T-helper 2 cell (primary cell): ENCODE measurements around the gene TRMT1.
"Not testable (repeated sequence)": the region's sequence is repeated elsewhere in the genome, so short reads cannot be mapped to it uniquely, and the experiment has no call there.

Experiments used
- DNase-seq, 5 experiments: peaks; one replicate each; pipeline versions ENCODE4 v3.0.0 to v3.0.0-alpha.2; 2012 to 2022

The TRMT1 gene

DNA sequence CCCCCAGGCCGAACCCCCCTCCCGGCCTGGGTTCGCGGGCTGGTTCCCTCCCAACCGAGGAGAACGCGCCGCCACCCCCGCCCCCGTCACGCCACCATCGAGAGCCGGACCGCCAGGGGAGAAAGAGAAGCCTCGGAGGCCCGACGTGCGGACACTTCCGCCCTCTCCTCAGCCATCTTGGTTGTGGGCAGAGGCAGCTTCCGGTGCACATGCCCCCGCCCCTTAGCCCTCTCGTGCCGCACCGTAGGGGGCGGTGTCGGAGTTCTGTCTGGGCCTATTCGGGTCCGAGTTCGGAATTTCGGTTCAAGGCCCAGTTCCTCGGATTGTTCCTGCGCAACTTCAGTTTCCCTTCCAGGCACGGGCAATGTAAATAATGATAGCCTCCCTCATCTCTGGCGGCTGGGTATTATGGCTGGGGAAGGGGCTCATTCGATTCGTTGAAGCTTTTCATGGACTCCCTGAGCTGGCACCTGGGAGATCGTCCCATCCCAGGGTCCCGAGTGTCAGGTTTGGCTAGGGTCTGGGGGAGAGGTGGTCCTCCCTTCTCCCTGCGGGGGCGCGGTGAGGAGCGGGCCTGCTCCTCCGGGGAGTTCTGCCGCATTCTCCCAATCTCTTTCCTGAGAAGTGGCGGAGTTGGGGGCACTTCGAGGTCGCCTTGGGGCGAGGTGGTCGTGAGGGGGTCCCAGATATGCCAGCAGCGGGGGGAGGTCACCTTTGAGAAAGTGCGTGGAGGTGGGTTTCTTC is 33.8 kb upstream of the TRMT1 start, which contains the start of the genes IER2 and STX10:
IER2 (plus strand) TSS at position 225 of the 744 bp plus-strand sequence. CDS start 2,776 bp downstream, outside the sequence.
STX10 (minus strand) TSS at position 189 of the 744 bp plus-strand sequence. CDS start 202 bp downstream, outside the sequence.
- peak; percentile 82 to 96 (median 90) for DNase-seq

DNA sequence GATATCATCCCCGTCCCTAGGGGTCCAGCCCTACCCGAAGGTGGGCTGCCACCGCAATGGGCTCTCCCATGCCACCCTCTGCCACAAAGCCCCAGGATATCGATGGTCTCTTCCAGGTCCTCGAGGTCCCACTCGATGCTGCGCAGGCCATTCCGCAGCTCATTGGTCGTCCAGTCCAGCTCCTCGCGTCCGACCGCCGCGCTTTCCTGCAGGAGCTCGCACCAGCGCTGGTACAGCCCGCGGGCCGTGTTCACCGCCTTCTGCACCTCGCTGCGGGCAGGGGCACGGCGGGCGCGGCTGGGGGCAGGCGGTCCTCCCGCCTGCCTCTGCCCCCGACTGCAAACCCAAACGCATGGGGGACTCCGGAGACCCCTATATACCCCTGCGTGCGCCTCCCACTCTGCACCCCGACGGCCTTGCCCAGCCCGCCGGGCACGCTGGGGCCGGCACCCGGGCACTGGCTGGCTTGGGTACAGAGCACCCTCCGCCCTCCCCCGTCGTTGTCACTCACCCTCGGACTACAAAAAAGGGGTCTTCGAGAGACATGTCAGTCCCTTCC is 33.2 kb upstream of the TRMT1 start:
- peak in 1 of 5 experiments; percentile 59 for DNase-seq

DNA sequence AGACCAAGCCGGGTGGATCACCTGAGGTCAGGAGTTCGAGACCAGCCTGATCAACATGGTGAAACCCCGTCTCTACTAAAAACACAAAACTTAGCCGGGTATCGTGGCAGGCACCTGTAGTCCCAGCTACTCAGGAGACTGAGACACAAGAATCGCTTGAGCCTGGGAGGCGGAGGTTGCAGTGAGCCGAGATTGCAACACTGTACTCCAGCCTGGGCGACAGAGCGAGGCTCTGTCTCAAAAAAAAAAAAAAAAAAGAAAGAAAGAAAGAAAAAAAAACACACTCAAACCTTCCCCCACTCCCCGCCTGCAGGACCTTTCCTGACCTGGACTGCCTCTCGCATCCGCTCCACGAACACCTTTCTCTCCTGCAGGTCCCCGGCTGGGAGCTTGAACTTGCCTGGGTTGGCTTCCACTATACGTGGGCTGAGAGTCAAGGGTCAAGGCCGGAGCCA is 32.7 kb upstream of the TRMT1 start:
- not testable (repeated sequence) for DNase-seq

DNA sequence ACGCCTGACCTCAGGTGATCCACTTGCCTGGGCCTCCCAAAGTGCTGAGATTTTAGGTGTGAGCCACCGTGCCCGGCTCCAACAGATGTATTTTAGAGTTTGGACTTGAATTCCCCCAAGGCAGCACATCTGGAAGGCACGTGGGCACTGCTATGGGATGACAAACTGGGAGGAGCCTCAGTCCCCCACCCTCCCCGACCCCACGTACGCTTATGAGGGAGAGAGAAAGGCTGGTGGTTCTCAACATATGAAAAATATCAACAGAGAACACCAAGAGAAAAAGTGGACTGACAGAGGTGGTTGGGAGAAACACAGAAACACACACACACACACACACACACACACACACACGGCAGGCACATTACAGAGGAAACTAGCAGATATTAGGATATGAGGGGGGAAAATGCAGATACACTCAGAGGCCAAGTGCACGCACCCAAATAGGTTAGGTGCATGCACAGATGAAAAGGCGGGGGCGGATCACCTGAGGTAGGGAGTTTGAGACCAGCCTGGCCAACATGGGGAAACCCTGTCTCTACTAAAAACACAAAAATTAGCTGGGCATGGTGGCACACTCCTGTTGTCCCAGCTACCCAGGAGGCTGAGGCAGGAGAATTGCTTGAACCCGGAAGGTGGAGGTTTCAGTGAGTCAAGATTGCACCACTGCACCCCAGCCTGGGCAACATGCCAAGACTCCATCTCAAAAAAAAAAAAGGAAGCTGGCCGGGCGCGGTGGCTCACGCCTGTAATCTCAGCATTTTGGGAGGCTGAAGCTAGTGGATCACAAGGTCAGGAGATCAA is 30.4 kb upstream of the TRMT1 start:
- DNase-seq, result no peak

DNA sequence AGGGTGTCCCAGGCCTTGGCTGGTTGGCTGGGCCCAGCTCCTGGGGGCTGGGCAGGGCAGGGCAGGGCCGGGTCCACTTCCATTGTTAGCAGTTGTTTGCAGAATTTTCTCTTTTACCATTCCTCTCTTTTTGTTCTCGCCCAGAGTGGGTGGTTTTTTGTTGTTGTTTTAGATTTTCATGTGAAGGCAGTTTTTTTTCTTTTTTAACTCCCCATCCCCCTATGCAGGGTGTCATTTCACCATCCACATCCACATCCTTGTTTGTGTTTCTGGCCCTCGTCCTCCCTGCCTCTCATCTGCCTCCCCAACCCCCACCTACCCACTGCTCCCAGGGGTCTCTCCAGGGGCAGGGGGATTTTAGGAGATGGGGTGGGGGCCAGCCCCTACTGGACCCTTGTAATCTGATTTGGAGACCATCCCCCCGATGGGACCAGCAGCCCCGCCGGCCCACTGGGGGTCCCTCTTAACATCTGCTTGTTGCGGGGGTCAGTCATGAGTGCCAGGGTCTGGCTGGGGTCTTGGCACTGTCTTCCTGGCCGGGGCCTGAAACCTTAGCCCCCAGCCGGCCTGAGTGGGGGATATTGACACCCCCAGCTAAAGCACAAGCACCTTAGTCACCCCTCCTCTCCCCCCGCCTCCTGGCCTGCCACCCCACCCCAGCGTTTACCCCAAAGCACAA is 23.2 kb upstream of the TRMT1 start:
- no peak for DNase-seq

DNA sequence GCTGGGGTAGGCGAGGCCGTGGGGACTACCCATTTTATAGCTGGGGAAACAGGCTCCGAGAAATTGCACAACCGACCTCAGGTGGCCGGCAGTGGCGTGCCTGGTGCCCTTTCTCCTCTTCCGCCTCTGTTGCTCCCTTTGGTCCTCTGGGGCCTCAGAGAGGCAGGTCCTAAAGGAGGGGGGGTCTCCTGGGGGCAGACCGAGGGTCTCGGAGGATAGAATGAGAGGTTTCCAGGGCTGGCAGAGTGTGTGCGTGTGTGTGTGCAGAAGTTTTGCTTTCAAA is 22.3 kb upstream of the TRMT1 start:
- DNase-seq, result no peak

DNA sequence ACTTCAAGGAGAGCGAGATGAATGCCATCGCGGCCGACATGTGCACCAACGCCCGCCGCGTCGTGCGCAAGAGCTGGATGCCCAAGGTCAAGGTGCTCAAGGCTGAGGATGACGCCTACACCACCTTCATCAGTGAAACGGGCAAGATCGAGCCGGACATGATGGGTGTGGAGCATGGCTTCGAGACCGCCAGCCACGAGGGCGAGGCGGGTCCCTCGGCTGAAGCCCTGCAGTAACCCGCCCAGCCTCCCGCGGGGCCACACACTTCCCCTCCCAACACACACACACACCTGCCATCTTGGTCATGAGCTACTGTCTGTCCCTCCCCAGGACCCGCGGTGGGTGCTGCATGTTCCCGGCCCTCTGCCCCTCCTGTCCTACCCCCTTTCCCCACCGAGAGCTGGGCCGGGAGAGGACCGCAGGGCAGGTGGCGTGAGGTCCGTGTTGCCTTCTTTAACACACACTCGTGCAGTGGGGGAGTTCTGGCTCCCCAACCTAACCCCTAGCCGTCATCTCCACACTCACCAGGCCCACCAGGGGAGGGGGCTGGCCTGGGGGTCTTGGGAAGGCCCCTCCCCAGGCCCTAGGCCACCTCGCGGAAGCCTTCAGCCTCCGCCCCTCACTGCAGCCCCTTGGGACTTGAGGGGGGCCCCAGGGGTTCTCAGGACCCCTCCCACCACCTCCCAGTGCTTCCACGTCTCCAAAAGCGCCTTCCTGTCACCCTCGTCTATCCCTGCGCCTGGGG is 21.8 kb upstream of the TRMT1 start:
- no peak for DNase-seq

DNA sequence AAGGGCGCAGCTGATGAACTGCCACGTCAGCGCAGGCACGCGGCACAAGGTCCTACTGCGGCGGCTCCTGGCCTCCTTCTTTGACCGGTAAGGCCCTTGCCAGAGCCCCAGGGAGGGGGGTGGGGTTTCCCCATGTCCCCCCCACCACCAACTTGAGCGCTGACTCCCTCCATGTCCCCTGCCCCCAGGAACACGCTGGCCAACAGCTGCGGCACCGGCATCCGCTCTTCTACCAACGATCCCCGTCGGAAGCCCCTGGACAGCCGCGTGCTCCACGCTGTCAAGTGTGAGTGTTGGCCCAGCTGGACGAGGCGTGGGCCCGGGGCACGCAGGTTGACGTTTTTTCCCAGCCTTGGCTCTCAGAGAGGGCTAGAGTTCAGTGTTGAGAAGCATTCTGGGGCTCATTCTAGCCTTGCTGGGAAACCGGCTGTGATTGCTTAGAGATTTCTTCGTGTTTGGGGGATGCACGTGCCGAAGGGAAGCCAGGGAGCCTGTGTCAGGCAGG is 20.8 kb upstream of the TRMT1 start:
- no peak for DNase-seq

DNA sequence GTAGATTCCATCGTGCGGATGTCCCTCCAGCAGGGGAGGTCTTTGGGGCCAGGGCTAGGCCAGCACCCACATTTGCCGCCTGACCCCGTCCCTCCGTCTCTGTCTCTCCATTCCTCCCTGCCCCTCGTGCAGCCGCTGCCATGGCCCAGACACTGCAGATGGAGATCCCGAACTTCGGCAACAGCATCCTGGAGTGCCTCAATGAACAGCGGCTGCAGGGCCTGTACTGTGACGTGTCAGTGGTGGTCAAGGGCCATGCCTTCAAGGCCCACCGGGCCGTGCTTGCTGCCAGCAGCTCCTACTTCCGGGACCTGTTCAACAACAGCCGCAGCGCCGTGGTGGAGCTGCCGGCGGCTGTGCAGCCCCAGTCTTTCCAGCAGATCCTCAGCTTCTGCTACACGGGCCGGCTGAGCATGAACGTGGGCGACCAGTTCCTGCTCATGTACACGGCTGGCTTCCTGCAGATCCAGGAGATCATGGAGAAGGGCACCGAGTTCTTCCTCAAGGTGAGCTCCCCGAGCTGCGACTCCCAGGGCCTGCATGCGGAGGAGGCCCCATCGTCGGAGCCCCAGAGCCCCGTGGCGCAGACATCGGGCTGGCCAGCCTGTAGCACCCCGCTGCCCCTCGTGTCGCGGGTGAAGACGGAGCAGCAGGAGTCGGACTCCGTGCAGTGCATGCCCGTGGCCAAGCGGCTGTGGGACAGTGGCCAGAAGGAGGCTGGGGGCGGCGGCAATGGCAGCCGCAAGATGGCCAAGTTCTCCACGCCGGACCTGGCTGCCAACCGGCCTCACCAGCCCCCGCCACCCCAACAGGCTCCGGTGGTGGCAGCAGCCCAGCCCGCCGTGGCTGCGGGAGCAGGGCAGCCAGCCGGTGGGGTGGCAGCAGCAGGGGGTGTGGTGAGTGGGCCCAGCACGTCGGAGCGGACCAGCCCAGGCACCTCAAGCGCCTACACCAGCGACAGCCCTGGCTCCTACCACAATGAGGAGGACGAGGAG is 18.8 kb upstream of the TRMT1 start:
- DNase-seq, result no peak

DNA sequence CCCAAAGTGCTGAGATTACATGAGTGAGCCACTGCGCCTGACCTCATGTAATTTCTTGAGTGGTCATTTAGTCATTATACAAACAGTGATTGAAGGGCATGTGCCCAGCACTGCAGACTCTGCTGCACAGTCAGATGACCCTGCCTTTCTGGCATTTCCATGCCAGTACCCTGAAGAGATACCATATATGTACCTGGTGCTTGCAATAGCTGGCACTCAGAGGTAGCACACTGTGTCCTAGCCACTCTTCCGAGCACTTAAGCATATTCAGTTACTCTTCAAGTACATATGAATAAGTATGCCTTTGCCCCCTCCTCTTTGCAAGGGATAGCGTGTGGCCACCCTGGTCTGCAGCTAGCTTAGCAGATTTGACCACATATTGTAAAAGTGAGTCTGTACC is 18.1 kb upstream of the TRMT1 start:
- DNase-seq, result no peak

DNA sequence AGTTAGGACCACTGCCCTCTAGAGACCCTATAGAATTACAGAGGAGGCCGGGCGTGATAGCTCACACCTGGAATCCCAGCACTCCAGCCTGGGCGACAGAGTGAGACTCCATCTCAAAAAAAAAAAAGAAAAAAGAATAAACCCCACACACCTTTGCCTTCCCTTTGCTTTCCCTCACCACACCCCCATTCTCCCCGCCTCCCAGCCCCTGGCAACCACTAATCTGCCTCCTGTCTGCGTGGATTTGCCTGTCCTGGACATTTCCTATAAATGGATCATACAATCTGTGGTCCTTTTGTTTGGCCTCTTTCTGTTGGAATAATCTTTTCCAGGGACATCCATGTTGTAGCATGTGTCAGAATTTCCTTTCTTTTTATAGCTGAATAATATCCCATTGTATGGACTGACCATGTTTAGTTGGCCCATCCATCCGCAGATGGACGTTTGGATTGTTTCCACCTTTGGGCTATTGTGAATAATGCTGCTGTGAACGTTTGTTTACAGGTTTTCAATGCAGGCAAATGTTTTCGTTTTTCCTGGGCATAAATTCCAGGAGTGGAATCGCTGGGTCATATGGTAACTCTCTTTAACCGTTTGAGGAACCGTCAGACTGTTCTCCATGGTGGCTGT is 16.8 kb upstream of the TRMT1 start:
- DNase-seq, result no peak

DNA sequence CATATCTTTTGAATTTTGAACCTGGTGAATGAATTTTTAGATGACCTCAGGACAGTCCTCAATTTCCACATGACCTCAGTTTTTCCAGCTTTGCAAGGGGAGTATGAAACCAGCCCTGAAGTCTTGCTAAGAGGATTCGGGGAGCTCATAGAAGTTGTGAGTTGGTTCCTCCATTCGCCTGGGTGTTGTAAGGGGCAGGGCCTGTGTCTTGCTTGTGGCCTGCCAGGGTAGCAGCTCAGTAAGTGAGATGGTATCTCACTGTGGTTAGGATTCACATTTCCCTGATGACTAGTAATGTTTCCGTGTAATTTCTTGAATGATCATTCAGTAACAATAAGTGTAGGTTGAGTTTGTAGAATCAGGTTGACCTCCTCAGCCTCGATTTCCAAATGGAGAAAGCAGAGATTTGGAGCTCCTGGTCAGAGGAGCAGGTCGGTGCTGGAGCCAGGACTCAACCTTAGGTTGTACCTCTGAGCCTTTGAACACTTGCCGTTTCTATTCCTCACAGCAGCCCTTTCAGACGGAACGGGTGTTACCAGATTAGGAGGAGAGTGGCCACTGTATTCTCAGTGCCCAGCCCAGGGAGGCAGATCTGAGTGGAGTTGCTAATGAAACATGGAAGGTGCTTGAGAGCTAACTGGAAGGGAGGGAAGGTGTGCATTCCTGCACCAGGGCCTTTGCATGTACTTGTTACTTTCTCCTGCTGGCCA is 16.1 kb upstream of the TRMT1 start:
- peak in 4 of 5 experiments; percentile 35 to 96 (median 44) for DNase-seq

DNA sequence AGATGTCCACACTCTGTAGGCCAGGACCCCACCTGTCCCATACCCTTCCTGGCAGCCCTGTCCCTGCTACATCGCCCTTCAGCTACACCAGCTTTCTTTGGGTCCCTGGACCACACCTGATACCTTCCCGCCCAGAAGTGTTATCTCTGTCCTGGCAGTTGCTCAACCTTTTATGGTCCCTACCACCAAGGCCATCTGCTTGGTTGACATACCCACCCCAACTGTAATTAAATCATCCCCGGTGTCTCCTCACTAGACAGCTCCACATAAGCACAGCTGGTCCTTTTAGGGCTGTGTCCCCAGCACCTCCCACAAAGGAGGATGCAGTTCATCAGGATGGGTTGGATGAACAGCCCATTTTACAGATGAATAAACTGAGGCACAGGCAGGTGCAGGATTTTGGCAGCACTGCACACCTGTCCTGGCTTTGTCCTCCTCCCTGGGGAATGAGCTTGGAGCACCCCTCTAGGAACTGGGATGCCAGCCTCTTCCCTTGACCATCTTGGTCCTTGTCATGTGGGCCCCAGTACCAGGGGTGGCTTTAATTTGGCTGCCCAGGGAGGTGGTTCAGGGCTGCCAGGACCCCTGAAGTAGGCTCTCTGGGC is 14.4 kb upstream of the TRMT1 start:
- no peak for DNase-seq

DNA sequence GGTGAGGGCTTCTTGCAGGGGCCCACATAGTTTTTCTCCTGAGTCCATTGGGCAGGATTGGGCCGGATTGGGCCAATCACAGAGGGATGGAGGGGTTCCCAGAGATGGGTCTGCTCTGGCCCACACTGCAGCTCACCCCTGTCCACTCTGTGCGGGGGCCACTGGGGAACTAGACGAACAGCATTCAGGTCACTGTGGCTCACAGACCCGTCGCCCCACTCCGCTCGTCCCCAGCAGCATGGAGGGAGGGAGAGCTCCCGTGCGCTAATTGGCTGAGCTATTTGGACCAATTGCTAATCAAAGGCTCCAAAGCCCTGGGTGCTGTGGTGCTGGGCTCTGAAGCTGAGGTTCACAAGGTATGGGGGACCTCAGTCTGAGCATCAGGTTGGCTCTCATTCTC is 12.8 kb upstream of the TRMT1 start:
- DNase-seq, result no peak

DNA sequence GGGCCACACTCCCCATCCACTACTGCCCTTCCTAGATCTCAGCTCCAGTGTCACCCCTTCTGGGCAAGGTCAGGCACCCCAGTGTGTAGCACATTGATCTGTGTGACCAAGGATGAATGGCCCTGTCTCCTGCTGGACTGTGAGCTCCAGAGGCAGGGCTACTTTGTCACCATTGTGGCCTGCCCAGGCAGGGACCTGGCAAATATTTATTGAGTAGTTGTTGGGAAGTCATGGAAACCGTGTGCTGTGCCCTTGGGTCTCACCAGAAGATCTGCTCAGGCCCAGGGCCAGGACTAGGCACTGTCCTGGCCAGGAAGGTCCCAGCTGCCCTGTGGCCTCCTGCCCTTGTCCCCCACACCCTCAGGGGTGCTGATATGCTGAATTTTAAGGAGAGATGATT is 12.0 kb upstream of the TRMT1 start:
- no peak for DNase-seq

DNA sequence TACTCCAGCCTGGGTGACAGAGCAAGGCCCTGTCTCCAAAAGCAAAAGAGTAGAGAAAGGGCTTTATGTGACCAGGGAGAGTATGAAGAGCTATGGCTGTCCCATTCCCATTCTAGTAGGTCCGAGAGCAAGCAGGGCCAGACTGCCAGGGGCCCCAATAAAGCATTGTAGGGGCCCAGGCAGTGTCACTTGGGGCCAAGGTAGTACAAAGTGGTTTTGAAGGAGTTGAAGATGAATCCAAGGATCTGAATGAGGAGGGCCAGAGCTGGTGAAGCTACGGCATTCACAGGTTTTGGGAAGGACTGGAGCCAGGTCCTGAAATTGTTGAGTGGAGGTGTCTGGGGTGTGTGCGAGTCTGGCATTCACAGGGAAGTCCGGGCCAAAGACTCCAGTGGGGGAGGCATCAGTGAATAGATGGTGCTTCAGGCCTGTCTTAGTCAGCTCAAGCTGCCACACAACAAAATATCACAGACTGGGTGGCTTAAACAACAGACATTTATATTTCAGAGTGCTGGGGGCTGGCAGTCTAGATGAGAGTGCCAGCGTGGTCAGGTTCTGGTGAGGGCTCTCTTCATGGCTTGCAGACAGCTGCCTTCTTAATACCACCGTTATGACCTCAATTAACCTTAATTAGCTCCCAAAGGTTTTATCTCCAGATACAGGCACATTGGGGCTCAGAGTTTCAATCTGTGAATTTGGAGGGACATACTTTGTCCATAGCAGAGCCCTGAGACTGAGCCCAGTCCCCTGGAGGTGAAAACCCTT is 11.5 kb upstream of the TRMT1 start:
- no peak for DNase-seq

DNA sequence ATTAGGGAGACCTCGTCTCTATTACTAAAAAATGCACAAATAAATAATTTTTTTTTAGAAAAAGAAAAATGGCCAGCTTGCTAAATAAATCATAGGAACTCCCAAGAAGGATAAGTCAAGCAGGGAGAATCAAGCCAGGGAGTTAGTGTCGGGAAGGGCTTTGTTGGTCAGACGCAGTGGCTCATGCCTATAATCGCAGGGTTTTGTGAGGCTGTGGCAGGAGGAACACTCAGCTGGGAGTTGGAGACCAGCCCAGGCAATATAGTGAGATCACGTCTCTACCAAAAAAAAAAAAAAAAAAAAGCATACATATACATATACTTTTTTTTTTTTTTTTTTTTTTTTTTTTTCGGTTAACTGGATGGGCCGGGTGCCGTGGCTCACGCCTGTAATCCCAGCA is 10.5 kb upstream of the TRMT1 start:
- no peak for DNase-seq
